Neural crest cell (in vitro differentiated cells): ENCODE data around the gene ODC1. TPM values are rescaled to one million over a fixed set of nuclear protein-coding genes. Genes with fewer than 3 reads are reported as not detected.
A peak's percentile ranks its signal among the peaks of the same experiment; 100 is the strongest.

Experiments
- DNase-seq: peaks from one replicate; pipeline ENCODE4 v3.0.0; 2021; ENCODE audit warnings: low read depth, mixed read lengths, low spot score
- H3K27ac Mint-ChIP-seq: one replicate; pipeline ENCODE4 v1.8.0; 2021; ENCODE audit warnings: mild to moderate bottlenecking, mixed read lengths; ENCODE audit not compliant: unreplicated experiment
- H3K27me3 Mint-ChIP-seq: 2 replicates; pipeline ENCODE4 v1.8.0; 2021; ENCODE audit warnings: low read depth, mild to moderate bottlenecking, mixed read lengths
- H3K36me3 Mint-ChIP-seq: 2 replicates; pipeline ENCODE4 v1.8.0; 2021; ENCODE audit warnings: low read depth, mild to moderate bottlenecking, mixed read lengths
- H3K4me1 Mint-ChIP-seq: 2 replicates; pipeline ENCODE4 v1.8.0; 2021; ENCODE audit warnings: mixed read lengths
- H3K4me3 Mint-ChIP-seq: one replicate; pipeline ENCODE4 v1.8.0; 2021; ENCODE audit warnings: mild to moderate bottlenecking, mixed read lengths
- H3K9me3 Mint-ChIP-seq: 2 replicates; pipeline ENCODE4 v1.8.0; 2021; ENCODE audit warnings: mixed read lengths
- total RNA-seq: library from RNA; stranded (reverse); gene quantifications from 2 replicates; pipeline ENCODE4 v1.2.1, GENCODE V29; 2021
- TF ChIP-seq, protein P1 (sequence below): fragments of 200-600 bp; sonication (generic); conservative IDR thresholded peaks from 2 replicates; pipeline ENCODE4 v1.5.0; 2021; ENCODE audit warnings: antibody characterized with exemption, mild to moderate bottlenecking

ODC1 gene
- total RNA-seq, 1 donor from 2014 or later: 290 TPM

DNA sequence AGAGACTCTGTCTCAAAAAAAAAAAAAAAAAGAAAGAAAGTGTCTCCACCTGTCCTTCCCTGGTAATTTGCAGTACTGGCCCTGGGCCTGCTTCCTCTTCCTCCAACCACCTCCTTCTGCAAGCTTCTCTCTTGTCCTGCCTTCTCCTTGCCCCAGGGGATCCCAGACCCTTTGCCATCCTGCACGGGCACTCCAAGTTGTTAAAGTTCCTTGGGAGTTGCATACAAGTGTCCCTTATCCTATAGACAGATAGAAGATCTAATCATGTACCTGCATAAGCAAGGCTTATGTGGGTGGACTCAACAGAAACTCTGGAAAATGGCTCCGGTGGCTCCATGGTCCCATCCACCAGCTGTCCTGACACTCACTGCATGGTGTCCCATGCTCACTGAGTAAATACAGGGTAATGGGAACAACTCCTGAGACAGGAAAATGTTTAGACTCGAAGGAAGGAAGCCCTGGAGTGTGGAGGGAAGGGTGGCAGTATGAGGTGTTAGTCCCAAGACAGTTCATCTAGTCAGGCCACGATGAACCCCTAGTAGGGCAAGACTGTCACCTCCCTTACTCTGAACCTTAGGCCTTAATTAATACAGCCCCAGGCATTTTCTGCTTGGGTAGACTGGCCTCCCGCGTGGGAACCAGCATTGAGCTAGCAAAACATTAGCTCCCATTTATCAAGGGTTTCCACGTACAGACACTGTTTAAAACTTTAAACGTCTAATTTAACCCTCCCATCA is 17.1 kb downstream of the ODC1 start:
- TF ChIP-seq, protein P1, sequence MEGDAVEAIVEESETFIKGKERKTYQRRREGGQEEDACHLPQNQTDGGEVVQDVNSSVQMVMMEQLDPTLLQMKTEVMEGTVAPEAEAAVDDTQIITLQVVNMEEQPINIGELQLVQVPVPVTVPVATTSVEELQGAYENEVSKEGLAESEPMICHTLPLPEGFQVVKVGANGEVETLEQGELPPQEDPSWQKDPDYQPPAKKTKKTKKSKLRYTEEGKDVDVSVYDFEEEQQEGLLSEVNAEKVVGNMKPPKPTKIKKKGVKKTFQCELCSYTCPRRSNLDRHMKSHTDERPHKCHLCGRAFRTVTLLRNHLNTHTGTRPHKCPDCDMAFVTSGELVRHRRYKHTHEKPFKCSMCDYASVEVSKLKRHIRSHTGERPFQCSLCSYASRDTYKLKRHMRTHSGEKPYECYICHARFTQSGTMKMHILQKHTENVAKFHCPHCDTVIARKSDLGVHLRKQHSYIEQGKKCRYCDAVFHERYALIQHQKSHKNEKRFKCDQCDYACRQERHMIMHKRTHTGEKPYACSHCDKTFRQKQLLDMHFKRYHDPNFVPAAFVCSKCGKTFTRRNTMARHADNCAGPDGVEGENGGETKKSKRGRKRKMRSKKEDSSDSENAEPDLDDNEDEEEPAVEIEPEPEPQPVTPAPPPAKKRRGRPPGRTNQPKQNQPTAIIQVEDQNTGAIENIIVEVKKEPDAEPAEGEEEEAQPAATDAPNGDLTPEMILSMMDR: no peak
- Mint-ChIP-seq H3K36me3 (no peaks in the 10 kb centered on the region), H3K27ac (no peak overlapping the region), H3K9me3 (no peaks in the 10 kb centered on the region), H3K27me3 (peaks cover 8% of the 10 kb centered on the region), H3K4me1 (peaks cover 30% of the 10 kb centered on the region), H3K4me3 (no peak overlapping the region)
- DNase-seq: no peak

DNA sequence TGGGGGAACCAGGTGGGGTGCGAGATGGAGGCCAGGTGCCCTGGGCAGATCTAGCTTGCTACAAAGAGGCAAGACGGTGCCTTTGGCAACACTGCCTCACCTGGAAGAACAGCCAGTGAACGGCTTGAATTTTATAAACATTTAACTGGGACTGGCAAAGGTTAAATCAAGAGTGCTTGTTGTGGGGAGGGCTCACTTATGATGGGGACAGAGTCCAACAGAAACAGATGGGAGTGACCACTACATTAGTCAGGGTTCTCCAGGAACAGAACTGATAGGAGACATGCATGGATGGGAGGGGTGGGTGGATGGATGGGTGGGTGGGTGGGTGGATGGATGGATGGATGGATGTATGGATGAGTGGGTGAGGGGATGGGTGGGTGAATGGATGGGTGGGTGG is 19.2 kb downstream of the ODC1 start:
- no peak overlapping the region for H3K27ac Mint-ChIP-seq
- no peaks in the 10 kb centered on the region for H3K36me3 Mint-ChIP-seq
- peaks cover 4% of the 10 kb centered on the region for H3K27me3 Mint-ChIP-seq
- H3K4me1 Mint-ChIP-seq: peaks cover 29% of the 10 kb centered on the region
- H3K4me3 Mint-ChIP-seq: peak overlapping the region; percentile 25
- TF ChIP-seq, protein P1: no peak
- no peaks in the 10 kb centered on the region for H3K9me3 Mint-ChIP-seq
- DNase-seq: no peak

DNA sequence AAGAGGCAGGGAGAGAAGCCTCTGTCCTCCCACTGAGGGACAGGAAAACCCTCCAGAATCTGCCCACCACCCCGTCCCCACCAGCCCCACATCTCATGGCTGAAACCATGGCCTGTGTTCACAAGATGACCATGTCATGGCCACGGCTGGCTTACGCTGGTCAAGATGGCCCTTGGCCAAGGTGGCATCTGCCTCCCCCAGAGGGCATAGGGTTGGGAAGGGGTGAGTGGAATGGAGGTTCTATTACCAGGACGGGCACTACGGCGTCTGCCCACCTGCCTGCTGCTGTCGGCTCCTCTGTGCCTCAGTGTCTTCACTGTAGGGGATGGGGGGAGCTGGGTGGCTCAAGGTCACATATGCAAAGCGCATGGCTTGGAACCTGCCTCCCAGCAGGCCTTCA is 19.8 kb downstream of the ODC1 start:
- Mint-ChIP-seq H3K4me1 (peaks cover 26% of the 10 kb centered on the region), H3K27me3 (peaks cover 4% of the 10 kb centered on the region), H3K9me3 (no peaks in the 10 kb centered on the region), H3K36me3 (no peaks in the 10 kb centered on the region), H3K27ac (no peak overlapping the region), H3K4me3 (no peak overlapping the region)
- TF ChIP-seq, protein P1: no peak
- DNase-seq: no peak

DNA sequence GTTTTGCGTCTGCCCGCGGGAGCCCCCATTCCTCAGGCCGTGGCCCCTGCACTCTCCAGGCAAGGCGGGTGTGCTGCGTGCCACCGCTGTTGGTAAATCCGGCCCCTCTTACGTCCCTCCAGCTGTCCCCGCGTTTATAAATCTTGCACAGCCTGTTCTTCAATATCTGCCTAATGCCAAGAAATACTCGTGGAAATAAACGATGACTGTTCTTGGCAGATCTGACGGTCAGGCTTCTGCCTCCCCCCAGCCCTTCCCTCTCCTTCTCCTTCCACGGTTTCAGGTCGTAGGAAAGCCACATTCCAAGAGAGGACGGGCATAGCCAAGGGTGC is 20.5 kb downstream of the ODC1 start:
- no peaks in the 10 kb centered on the region for H3K9me3 Mint-ChIP-seq
- H3K27me3 Mint-ChIP-seq: no peaks in the 10 kb centered on the region
- H3K27ac Mint-ChIP-seq: peak overlapping the region; percentile 98
- H3K36me3 Mint-ChIP-seq: no peaks in the 10 kb centered on the region
- TF ChIP-seq, protein P1: no peak
- peaks cover 21% of the 10 kb centered on the region for H3K4me1 Mint-ChIP-seq
- H3K4me3 Mint-ChIP-seq: peak overlapping the region; percentile 51
- no peak for DNase-seq

DNA sequence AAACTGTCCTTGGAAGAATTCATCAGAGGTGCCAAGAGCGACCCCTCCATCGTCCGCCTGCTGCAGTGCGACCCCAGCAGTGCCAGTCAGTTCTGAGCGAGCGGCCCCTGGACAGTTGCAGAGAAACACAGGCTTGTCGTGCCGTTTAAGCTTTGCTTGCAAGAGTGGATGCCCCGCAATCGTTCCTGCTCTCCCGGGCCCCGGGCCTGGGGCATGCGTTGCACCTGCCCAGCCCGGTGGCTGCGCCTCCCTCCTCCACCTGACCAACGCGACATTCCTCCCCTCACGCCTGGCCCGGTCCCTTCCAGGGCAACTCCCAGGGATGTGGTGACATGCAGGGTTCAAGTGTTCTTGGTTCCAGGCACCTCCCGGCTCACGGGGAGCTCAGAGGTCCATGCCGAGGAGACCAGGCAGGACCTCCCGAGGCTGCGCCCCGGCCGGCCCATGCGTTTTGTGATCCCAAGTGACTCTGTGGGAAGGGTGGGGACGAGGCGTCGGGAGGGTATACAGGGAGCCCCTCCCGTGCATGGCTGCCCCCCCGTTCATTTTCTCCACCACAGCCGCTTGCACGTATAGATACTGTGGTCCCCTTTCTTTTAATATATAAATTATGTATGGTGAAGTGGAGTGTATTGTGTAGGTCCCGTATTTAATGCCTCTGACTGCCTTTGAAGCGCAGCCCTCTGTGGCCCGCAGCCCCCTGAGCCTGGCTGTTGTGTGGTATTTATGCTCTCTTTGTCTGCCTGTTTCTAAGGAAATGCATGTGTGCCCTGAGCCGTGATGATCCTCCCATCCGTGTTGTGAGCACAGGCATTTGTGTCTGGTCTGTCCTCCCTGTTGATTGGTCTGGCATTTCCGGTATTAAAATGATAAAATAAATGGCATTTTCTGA is 21.2 kb downstream of the ODC1 start:
- H3K27me3 Mint-ChIP-seq: no peaks in the 10 kb centered on the region
- H3K4me3 Mint-ChIP-seq: peak overlapping the region; percentile 51
- no peaks in the 10 kb centered on the region for H3K36me3 Mint-ChIP-seq
- peaks cover 21% of the 10 kb centered on the region for H3K4me1 Mint-ChIP-seq
- DNase-seq: peak; percentile 16
- TF ChIP-seq, protein P1: no peak
- no peaks in the 10 kb centered on the region for H3K9me3 Mint-ChIP-seq
- peak overlapping the region; percentile 98 for H3K27ac Mint-ChIP-seq
